ENCODE measurements around the gene ZNF30.

DNA sequence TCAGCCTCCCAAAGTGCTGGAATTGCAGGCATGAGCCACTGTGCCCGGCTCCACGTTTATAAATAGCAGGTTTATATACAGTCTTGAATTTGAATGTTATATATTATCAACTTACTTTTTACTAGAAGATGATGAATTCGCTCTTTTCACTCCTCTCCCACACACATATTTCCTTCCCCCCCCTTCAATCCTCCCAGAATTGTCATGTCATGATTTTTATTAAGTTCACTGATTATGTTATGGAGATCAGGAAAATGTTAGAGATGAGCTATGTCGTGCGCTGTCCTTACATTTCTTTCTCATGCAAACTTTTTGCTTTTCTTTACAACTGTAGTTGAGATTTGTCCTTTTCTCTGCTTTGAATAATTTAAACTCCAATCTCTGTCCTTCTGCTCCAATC is 55.6 kb downstream of the ZNF30 start:
- TF ChIP-seq, protein P1, sequence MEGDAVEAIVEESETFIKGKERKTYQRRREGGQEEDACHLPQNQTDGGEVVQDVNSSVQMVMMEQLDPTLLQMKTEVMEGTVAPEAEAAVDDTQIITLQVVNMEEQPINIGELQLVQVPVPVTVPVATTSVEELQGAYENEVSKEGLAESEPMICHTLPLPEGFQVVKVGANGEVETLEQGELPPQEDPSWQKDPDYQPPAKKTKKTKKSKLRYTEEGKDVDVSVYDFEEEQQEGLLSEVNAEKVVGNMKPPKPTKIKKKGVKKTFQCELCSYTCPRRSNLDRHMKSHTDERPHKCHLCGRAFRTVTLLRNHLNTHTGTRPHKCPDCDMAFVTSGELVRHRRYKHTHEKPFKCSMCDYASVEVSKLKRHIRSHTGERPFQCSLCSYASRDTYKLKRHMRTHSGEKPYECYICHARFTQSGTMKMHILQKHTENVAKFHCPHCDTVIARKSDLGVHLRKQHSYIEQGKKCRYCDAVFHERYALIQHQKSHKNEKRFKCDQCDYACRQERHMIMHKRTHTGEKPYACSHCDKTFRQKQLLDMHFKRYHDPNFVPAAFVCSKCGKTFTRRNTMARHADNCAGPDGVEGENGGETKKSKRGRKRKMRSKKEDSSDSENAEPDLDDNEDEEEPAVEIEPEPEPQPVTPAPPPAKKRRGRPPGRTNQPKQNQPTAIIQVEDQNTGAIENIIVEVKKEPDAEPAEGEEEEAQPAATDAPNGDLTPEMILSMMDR (IDR thresholded peaks at IDR 0.05; ENCODE audit: low read depth, low read length) = no peak
- no peak for TF ChIP-seq EZH2phosphoT487 (IDR thresholded peaks at IDR 0.05; ENCODE audit: low read depth)
